Non-pigmented ciliary epithelial cell (primary cell): ENCODE results near the gene SARM1.
"Not testable (repeated sequence)": the region's sequence is repeated elsewhere in the genome, so short reads cannot be mapped to it uniquely, and the experiment has no call there.

Experiments
- DNase-seq: peaks from one replicate; pipeline ENCODE4 v3.0.0-alpha.2; 2010; ENCODE audit warnings: low read depth

Gene SARM1

DNA sequence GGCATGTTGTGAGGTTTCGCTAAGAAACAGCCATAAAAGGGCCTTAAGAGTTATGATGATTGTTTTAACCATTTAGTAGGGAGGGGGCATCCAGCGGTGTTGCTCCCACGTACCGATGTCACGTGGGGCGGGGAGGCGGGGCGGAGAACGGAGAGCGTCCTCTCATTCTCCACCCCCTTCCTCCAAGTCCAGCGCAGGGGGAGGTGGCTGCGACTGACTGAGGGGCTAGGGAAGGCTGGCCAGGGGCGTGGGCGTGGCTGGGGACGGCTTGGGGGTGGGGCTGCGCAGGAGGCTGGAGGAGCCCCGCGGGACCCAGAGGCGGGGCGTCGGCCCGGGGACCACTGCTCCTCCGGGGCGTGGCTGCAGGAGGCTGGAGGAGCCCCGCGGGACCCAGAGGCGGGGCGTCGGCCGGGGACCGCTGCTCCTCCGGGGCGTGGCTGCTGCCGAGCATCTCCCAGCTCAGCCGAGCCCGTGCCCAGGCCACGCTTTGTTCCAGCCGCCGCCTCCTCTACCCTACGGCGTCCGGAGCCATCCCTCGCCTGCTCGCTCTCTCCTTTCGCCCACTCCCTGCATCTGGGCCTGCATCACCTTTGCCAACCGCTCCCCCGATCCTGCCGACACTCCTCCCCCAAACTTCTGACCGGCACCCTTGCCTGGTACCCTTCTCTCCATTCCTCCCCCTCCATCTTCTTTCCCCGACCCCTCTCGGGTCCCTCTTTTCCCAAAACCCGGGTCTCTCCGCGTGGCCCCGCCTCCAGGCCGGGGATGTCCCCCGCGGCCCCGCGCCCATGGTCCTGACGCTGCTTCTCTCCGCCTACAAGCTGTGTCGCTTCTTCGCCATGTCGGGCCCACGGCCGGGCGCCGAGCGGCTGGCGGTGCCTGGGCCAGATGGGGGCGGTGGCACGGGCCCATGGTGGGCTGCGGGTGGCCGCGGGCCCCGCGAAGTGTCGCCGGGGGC lies at the start of gene SARM1:
Gene SARM1 (plus strand): TSS at position 450 of the 958 bp plus-strand sequence. CDS start 339 bp downstream, at position 789.
- peak; percentile 45 for DNase-seq

- DNase-seq: no peak
Measured at GRCh38 chr17:28324267-28324745, 47.2 kb upstream of the SARM1 start.

DNA sequence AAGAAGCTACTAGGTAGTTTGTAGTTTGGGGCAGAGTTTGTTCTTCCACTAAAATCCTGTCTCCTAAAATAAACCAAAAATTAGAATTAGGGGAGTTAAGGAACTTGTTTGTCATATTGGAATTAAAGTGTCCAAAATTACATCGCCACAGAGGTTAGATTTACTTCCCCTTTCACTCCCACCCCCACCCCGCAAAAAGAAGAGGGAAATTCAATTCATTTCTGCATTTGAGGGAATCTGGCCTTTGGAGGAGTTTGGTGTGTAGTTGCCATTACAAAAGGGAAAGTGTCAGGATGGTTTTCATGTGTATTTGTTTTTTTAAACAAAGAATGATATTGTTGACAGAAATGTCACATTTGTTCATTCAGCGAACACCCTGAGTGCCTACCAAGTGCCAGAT lies 46.7 kb upstream of the SARM1 start:
- no peak for DNase-seq

DNA sequence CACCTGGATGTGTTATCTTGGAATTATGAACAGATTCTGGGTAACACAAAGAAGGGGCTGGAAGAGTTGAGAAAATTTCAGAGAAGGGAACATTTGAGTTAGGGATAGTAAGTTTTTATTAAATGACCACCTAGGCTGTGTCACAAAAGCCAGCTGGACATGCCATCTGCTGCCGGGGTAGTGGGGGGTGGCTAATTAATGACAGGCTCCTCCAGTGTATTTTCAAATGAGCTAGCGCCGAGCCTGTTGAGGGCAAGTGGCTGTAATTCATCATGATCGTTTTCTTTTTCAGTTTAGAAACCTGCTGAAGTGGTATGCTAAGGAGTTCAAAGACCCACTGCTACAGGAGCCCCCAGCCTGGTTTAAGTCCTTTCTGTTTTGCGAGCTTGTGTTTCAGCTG lies 46.3 kb upstream of the SARM1 start:
- DNase-seq: no peak

DNA sequence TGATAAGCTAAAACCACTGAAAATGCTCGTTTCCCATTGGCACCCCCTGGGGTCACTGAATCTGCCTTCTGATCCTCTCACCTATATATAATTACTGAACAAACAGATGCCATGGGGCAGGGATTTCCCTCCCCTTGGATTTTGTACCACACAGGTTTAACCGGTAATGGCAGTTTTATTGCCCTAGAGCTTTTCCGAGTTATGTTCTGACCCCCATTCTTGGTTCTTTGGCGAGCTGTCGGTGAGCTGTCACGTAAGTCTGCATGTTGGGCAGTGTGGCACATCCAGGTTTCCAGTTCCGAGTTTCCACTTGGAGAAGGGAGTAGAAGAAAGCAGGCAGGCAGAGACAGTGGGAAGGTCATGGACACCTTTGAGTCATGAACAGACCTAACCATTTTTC lies 45.4 kb upstream of the SARM1 start:
- no peak for DNase-seq

- no peak for DNase-seq
Measured at GRCh38 chr17:28327031-28327607, 44.4 kb upstream of the SARM1 start.

DNA sequence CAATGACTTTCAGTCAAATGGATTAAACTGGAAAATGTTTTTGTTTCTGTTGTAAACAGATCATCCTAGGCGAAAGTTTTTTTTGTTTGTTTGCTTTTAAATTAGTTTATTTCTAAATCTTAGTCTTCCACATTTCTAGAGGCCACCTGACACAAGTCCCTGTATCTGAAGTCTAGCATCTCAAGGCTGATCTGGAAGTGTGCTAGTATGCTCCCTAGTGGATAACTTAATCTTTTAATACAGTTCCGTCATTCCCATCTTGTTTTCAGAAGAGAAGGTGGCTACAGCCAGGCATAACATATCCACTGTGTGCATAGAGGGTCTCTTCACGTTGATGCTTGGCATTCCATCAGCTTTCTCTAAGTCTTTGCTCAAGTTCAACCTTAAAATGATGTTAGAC lies 43.8 kb upstream of the SARM1 start:
- no peak for DNase-seq

DNA sequence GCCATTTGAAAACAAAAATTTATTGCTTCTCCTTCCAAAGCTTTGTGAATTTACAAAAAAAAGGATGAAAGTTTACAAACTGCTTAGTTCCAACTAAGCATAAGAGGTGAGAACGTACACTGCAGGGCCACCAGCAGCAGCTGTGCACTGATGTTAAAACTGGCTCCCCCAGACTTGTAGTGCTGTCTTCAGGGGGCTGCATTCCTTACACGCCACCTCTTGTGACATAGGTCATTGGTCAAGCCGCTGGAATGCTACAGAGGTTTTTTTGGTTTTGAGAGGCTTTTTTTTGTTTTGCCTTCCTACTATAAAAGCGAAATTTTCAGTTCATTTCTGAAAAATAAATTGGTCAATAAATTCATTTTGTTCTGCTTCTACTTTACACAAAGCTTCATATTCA lies 43.2 kb upstream of the SARM1 start:
- no peak for DNase-seq

DNA sequence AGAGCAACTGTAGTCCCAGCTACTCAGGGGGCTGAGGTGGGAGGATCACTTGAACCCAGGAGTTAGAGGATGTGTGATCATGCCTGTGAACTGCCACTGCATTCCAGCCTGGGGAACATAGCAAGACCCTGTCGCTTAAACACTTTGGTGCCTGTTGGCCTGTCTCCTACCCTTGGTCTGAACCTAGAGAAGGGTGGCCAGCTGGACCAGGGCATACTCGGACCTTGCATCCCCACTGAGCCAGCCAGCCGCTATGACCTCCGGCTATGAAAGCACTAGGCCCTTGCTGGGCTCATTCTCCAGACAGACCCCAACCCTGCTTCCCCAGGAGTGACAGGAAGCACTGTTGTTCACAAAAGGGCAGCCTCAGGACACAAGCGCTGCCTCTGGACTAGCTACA lies 40.8 kb upstream of the SARM1 start:
- DNase-seq: no peak

DNA sequence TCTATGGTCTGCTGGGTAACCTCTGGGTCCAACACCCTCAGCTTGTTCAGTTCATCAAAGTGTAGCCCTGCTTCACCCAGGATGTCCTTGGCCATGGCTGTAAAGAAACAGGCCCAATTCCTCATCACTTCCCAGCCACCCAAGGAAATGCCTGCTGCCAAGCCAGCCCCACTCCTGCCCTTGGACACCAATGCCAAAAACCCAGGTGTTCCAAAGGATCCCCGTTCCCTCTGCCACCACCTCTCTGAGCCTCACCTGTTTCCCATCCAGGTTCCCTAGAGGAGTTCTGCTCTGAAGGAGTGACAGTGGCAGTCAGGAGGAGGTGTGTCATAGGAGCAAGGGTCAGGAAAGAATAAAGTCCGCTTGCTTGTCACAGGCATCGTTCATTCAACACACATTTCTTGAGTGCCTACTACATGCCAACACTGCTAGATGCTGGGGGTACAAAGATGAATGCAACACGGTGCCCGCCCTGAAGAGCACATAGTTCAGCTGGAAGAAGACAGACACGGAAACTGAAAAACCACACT lies 39.5 kb upstream of the SARM1 start:
- DNase-seq: no peak

DNA sequence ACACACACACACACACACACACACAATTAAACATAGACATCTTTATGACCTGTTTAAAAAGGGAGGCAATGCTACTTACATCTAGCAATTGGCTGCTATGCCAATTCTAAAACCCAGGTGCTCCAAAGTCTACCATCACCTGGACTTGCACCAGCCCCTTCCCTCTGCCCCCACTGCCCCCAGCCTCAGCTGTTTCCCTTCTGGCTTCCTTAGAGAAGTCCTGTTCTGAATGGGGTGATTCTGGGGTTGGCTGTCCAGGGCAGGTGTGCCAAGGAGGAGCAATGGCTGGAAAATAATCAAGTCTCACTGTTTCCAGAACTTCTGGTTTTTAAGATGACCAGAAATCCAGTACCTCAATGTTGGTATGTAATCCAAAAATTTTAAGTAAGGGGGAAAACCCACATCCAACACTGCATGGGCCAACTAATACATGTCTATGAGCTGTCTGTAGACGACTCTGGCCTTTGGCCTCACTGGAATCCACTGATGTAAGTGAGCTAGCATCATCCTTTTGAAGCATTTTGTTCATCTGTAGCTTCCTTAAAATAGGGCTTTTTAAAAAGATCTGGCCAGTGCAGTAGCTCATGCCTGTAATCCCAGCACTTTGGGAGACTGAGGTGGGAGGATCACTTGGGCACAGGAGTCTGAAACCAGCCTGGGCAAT lies 38.3 kb upstream of the SARM1 start:
- DNase-seq: no peak

- DNase-seq: no peak
Measured at GRCh38 chr17:28334171-28334570, 37.3 kb upstream of the SARM1 start.

GRCh38 chr17:28334666-28335200 lies 36.8 kb upstream of the SARM1 start:
- no peak for DNase-seq

DNA sequence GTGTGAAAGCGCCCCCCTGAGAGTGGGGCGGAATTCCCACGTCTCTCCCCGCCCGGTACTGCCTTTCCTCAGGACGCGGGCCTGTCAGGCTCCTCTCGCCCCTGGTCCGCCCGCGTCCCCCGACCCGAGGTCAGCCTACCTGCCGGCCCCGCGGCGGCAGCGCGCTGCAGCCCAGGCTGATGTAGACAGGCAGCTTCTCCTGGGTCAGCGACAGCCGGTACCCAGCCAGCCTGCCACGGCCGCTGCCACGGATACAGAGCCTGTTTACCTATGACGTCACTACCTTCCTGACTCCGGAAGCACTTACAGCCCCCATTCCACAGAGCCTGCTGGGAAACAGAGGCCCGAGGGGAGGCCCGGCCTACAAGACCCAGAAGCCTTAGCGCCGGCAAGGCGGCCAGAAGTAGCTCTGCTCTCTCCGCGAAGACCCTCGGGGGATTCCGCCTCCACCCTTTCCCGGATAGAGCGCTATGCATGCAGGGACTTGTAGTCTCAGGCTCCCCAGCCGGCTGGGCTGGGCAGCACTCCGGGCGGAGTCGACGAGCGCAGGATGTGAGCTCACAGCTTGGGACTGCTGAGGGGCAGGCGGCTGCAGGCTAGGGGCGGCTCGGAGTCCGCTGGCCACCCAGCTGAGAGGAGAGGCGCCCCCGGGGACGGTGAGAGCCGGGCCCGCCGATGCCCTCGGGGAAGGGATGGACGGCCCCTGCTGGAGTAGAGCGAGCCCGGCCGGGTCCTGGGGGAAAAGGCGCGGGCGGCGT lies 36.1 kb upstream of the SARM1 start, which contains the start of the genes IFT20 and TNFAIP1:
Gene IFT20 (minus strand): TSS at position 272 of the 758 bp plus-strand sequence. CDS start 3,487 bp downstream, outside the sequence.
Gene TNFAIP1 (plus strand): TSS at position 561 of the 758 bp plus-strand sequence. CDS start 3,761 bp downstream, outside the sequence.
- DNase-seq: peak; percentile 100

GRCh38 chr17:28335959-28336871 lies 35.3 kb upstream of the SARM1 start:
- peak; percentile 79 for DNase-seq

DNA sequence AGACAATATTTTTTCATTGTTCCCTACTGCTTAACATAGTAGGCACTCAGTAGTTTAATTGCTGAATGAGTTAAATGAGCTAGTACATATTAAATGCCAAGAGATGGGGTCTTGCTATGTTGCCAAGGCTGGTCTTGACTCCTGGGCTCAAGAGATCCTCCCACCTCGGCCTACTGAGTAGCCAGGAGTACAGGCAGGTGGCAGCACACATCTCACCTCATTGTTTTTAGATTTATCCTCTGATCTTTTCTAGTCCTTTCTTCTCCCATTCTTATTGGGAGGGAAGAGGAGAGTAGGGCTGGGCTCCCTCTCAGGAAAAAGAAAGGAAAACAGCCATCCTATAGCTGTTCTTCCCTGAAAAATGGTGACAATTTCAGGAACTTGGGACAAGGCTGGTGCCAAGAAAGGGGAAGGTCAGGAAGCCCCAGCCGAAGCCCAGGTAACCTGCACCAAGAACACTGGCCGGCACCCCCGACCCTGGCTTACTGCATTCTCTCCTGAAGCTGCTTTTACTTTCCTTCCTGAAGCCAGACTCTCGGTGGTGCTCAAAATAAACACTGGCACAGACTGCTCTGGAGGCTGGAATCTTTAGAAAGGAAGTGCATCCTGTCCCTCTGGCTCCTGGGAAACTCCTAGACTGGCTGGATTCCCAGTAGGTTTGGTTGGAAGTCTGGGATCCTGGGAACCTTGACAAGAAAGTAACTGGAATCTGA lies 33.3 kb upstream of the SARM1 start:
- no peak for DNase-seq

DNA sequence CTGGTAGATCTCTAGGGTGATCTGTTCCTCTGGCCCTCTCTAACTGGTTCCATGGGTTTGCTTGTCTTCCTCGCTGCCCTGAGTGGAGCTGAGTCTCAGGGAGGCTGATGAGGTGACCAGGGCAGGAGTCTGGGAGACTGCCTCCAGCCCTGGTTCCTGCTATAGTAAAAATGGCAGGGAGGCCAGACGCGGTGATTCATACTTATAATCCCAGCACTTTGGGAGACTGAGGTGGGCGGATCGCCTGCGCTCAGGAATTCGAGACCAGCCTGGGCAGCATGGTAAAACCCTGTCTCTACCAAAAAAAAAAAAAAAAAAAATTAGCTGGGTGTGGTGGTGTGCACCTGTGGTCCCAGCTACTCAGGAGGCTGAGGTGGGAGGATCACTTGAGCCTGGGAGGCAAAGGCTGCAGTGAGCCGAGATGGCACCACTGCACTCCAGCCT lies 32.7 kb upstream of the SARM1 start:
- not testable (repeated sequence) for DNase-seq

GRCh38 chr17:28339431-28339830 lies 32.1 kb upstream of the SARM1 start:
- DNase-seq: no peak

GRCh38 chr17:28340374-28340773 lies 31.1 kb upstream of the SARM1 start:
- DNase-seq: no peak
